Progenitor cell of endocrine pancreas (in vitro differentiated cells): Measurements from ENCODE around the gene KSR1. TPM values are rescaled to one million over a fixed set of nuclear protein-coding genes. Genes with fewer than 3 reads are reported as not detected.

Experiments
- DNase-seq: peaks from one replicate; pipeline ENCODE4 v3.0.0; 2021; ENCODE audit warnings: low spot score; ENCODE audit not compliant: unreplicated experiment
- H3K27ac Mint-ChIP-seq: 2 replicates; pipeline ENCODE4 v1.8.0; 2021; ENCODE audit warnings: mild to moderate bottlenecking, moderate library complexity, mixed read lengths
- H3K27me3 Mint-ChIP-seq: 2 replicates; pipeline ENCODE4 v1.8.0; 2021; ENCODE audit warnings: mixed read lengths
- H3K36me3 Mint-ChIP-seq: 2 replicates; pipeline ENCODE4 v1.8.0; 2022; ENCODE audit warnings: mixed read lengths; ENCODE audit not compliant: insufficient read depth
- H3K4me1 Mint-ChIP-seq: 2 replicates; pipeline ENCODE4 v1.8.0; 2021; ENCODE audit warnings: low read depth, mixed read lengths
- H3K4me3 Mint-ChIP-seq: 2 replicates; pipeline ENCODE4 v1.8.0; 2021; ENCODE audit warnings: low read depth, mild to moderate bottlenecking, moderate library complexity, mixed read lengths
- H3K9me3 Mint-ChIP-seq: 2 replicates; pipeline ENCODE4 v1.8.0; 2021; ENCODE audit warnings: low read depth, mixed read lengths
- total RNA-seq: library from RNA; stranded (reverse); gene quantifications from 2 replicates; pipeline ENCODE4 v1.2.1, GENCODE V29; 2021
- TF ChIP-seq, protein P1 (sequence below): fragments of 200-600 bp; sonication (generic); IDR thresholded peaks from one replicate; pipeline ENCODE4 v1.5.0; 2021; ENCODE audit warnings: antibody characterized with exemption, mild to moderate bottlenecking; ENCODE audit not compliant: unreplicated experiment

The KSR1 gene
- total RNA-seq, 1 donor from 2014 or later: 70.1 TPM

DNA sequence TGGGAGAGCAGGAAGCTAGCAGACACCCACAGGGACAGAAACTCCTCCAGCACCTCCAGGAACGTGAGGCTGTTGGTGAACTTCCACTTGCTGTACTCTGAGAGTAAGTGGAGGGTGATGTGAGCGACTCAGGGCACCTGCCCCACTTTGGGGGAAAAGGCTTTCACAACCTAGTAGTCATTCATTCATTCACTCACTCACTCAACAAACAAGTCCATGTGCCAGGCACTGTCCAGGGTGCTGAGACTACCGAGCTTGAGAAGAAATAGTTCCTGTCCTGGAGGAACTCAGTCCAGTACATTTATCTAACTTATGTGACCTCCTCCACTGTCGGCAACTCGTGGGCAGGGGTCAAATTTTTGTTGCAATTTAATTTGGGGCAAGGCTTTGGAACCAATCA, 201.4 kb downstream of the KSR1 start:
- TF ChIP-seq, protein P1, sequence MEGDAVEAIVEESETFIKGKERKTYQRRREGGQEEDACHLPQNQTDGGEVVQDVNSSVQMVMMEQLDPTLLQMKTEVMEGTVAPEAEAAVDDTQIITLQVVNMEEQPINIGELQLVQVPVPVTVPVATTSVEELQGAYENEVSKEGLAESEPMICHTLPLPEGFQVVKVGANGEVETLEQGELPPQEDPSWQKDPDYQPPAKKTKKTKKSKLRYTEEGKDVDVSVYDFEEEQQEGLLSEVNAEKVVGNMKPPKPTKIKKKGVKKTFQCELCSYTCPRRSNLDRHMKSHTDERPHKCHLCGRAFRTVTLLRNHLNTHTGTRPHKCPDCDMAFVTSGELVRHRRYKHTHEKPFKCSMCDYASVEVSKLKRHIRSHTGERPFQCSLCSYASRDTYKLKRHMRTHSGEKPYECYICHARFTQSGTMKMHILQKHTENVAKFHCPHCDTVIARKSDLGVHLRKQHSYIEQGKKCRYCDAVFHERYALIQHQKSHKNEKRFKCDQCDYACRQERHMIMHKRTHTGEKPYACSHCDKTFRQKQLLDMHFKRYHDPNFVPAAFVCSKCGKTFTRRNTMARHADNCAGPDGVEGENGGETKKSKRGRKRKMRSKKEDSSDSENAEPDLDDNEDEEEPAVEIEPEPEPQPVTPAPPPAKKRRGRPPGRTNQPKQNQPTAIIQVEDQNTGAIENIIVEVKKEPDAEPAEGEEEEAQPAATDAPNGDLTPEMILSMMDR: no peak
- Mint-ChIP-seq H3K4me3 (no peak overlapping the region), H3K9me3 (no peaks in the 10 kb centered on the region), H3K36me3 (no peaks in the 10 kb centered on the region), H3K27ac (no peak overlapping the region), H3K27me3 (peaks cover 24% of the 10 kb centered on the region), H3K4me1 (no peaks in the 10 kb centered on the region)
- no peak for DNase-seq

- Mint-ChIP-seq H3K27me3 (peaks cover 20% of the 10 kb centered on the region), H3K9me3 (no peaks in the 10 kb centered on the region), H3K4me3 (no peak overlapping the region), H3K27ac (no peak overlapping the region), H3K4me1 (no peaks in the 10 kb centered on the region), H3K36me3 (no peaks in the 10 kb centered on the region)
- DNase-seq: no peak
- TF ChIP-seq, protein P1: no peak
Observed at GRCh38 chr17:27659683-27660082, 203.4 kb downstream of the KSR1 start.

GRCh38 chr17:27660436-27660835, 204.2 kb downstream of the KSR1 start:
- no peaks in the 10 kb centered on the region for H3K36me3 Mint-ChIP-seq
- TF ChIP-seq, protein P1: no peak
- no peaks in the 10 kb centered on the region for H3K9me3 Mint-ChIP-seq
- H3K27ac Mint-ChIP-seq: no peak overlapping the region
- no peak for DNase-seq
- H3K27me3 Mint-ChIP-seq: peaks cover 19% of the 10 kb centered on the region
- H3K4me1 Mint-ChIP-seq: no peaks in the 10 kb centered on the region
- no peak overlapping the region for H3K4me3 Mint-ChIP-seq

GRCh38 chr17:27663936-27664605, 207.8 kb downstream of the KSR1 start:
- Mint-ChIP-seq H3K27ac (no peak overlapping the region), H3K27me3 (peaks cover 8% of the 10 kb centered on the region), H3K4me3 (no peak overlapping the region), H3K4me1 (no peaks in the 10 kb centered on the region), H3K36me3 (no peaks in the 10 kb centered on the region), H3K9me3 (no peaks in the 10 kb centered on the region)
- TF ChIP-seq, protein P1: no peak
- no peak for DNase-seq

GRCh38 chr17:27664606-27664965, 208.3 kb downstream of the KSR1 start:
- H3K4me3 Mint-ChIP-seq: no peak overlapping the region
- H3K4me1 Mint-ChIP-seq: no peaks in the 10 kb centered on the region
- no peak for DNase-seq
- H3K27me3 Mint-ChIP-seq: peaks cover 6% of the 10 kb centered on the region
- H3K27ac Mint-ChIP-seq: no peak overlapping the region
- H3K36me3 Mint-ChIP-seq: no peaks in the 10 kb centered on the region
- TF ChIP-seq, protein P1: no peak
- H3K9me3 Mint-ChIP-seq: no peaks in the 10 kb centered on the region
